ENCODE measurements around the gene NSD1. TPM values are rescaled to one million over a fixed set of nuclear protein-coding genes. Genes with fewer than 3 reads are reported as not detected.

The NSD1 gene
- total RNA-seq, 2 donors from 2014 or later, result 89.8 to 114 TPM

DNA sequence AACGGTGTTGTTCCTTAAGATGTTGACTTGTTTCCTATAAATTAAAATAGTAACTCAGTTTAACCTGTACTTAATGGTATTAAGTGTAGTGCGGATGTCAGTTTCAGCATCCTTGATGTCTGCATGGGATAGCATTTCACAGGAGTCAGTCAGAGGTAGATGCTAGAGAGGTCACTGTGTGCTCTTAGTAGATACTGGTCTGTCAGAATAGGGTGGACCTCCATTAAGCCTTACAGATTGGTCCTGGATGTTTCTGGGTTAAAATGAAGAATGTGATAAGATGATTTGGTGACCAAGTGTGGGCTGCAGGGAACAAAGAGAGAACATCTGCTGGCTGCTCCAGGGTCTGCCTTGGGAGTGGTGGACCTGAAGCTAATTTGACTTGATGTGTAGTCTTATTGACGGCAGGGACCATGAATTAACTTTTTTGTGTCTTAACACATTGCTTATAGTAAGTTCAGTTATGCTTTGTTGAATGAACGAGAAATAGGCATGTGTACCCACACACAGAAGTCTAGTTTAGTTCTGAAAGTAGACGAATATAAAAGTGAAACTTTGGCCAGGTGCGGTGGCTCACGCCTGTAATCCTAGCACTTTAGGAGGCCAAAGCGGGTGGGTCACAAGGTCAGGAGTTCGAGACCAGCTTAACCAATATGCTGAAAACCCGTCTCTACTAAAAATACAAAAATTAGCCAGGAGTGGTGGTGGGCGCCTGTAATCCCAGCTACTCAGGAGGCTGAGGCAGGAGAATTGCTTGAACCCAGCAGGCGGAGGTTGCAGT lies 157.4 kb downstream of the NSD1 start:
- peaks cover 9 to 33% of the 10 kb centered on the region in 2 donors for H3K36me3 Mint-ChIP-seq (ENCODE audit: insufficient read depth in 2 of 2)
- peaks cover 13% of the 10 kb centered on the region for H3K4me1 Mint-ChIP-seq (ENCODE audit: low read depth)
- H3K27me3 Mint-ChIP-seq (ENCODE audit: low read depth), result no peaks in the 10 kb centered on the region
- H3K27ac Mint-ChIP-seq, result no peak overlapping the region
- no peak overlapping the region for H3K4me3 Mint-ChIP-seq
- DNase-seq, result no peak
- no peak for ATAC-seq (replicated peaks in 1 of 2)
- H3K9me3 Mint-ChIP-seq, result no peaks in the 10 kb centered on the region

DNA sequence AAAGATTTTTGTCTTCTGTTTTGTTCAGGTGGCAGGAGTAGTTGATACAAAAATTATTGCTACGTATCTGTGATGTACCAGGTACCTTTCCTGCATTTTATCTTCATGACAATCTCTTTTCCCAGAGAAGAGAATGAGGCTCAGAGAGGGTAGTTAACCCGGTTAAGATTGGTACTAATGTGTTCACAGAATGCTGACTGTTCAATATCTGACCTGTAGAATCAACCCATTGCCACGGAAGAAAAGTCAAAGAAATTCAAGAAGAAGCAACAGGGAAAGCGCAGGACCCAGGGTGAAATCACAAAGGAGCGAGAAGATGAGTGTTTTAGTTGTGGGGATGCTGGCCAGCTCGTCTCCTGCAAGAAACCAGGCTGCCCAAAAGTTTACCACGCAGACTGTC lies 158.2 kb downstream of the NSD1 start:
- Mint-ChIP-seq H3K4me3 (no peak overlapping the region), H3K27me3 (ENCODE audit: low read depth) (no peaks in the 10 kb centered on the region), H3K36me3 (ENCODE audit: insufficient read depth in 2 of 2) (peaks cover 8 to 32% of the 10 kb centered on the region in 2 donors), H3K27ac (no peak overlapping the region), H3K4me1 (ENCODE audit: low read depth) (peaks cover 20% of the 10 kb centered on the region), H3K9me3 (no peaks in the 10 kb centered on the region)
- ATAC-seq (replicated peaks in 1 of 2) (no peak), DNase-seq (no peak)

DNA sequence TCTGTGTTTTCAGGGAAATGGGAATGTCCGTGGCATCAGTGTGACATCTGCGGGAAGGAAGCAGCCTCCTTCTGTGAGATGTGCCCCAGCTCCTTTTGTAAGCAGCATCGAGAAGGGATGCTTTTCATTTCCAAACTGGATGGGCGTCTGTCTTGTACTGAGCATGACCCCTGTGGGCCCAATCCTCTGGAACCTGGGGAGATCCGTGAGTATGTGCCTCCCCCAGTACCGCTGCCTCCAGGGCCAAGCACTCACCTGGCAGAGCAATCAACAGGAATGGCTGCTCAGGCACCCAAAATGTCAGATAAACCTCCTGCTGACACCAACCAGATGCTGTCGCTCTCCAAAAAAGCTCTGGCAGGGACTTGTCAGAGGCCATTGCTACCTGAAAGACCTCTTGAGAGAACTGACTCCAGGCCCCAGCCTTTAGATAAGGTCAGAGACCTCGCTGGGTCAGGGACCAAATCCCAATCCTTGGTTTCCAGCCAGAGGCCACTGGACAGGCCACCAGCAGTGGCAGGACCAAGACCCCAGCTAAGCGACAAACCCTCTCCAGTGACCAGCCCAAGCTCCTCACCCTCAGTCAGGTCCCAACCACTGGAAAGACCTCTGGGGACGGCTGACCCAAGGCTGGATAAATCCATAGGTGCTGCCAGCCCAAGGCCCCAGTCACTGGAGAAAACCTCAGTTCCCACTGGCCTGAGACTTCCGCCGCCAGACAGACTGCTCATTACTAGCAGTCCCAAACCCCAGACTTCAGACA lies 160.4 kb downstream of the NSD1 start:
- Mint-ChIP-seq H3K27ac (no peak overlapping the region), H3K4me3 (no peak overlapping the region), H3K9me3 (no peaks in the 10 kb centered on the region), H3K27me3 (ENCODE audit: low read depth) (no peaks in the 10 kb centered on the region), H3K36me3 (ENCODE audit: insufficient read depth in 2 of 2) (peaks cover 5 to 27% of the 10 kb centered on the region in 2 donors), H3K4me1 (ENCODE audit: low read depth) (peaks cover 29% of the 10 kb centered on the region)
- ATAC-seq (replicated peaks in 1 of 2), result no peak
- no peak for DNase-seq

DNA sequence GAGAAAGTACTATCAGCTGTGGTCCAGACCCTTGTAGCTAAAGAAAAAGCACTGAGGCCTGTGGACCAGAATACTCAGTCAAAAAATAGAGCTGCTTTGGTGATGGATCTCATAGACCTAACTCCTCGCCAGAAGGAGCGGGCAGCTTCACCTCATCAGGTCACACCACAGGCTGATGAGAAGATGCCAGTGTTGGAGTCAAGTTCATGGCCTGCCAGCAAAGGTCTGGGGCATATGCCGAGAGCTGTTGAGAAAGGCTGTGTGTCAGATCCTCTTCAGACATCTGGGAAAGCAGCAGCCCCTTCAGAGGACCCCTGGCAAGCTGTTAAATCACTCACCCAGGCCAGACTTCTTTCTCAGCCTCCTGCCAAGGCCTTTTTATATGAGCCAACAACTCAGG lies 161.1 kb downstream of the NSD1 start:
- H3K36me3 Mint-ChIP-seq (ENCODE audit: insufficient read depth in 2 of 2), result peaks cover 5 to 24% of the 10 kb centered on the region in 2 donors
- H3K9me3 Mint-ChIP-seq, result no peaks in the 10 kb centered on the region
- no peaks in the 10 kb centered on the region for H3K27me3 Mint-ChIP-seq (ENCODE audit: low read depth)
- H3K4me3 Mint-ChIP-seq, result no peak overlapping the region
- H3K4me1 Mint-ChIP-seq (ENCODE audit: low read depth), result peaks cover 32% of the 10 kb centered on the region
- ATAC-seq (replicated peaks in 1 of 2), result no peak
- H3K27ac Mint-ChIP-seq, result no peak overlapping the region
- DNase-seq, result no peak

DNA sequence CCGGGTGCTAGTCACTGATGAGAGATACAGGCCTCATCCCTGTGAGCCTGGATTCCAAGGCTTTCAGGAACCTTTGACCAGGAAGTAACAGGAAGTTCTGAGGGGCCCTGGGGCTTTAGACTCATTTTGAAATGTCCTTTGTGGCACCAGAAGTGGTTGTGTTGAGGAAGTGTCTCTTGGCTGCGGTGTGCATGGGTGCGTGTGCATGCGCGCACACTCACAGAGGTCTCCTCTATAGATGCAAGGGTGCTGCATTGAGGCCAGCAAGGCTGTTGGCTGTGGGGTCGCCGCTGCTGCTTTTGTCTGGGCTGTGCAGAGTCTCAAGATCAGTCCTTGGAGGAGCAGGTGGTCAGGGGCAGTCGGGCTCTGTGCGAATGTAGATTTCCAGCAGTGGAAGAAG lies 162.4 kb downstream of the NSD1 start:
- no peak for ATAC-seq (replicated peaks in 1 of 2)
- H3K27ac Mint-ChIP-seq, result peak overlapping the region; percentile 4
- DNase-seq, result no peak
- H3K4me1 Mint-ChIP-seq (ENCODE audit: low read depth), result peaks cover 45% of the 10 kb centered on the region
- no peaks in the 10 kb centered on the region for H3K9me3 Mint-ChIP-seq
- peaks cover 3 to 19% of the 10 kb centered on the region in 2 donors for H3K36me3 Mint-ChIP-seq (ENCODE audit: insufficient read depth in 2 of 2)
- no peaks in the 10 kb centered on the region for H3K27me3 Mint-ChIP-seq (ENCODE audit: low read depth)
- H3K4me3 Mint-ChIP-seq, result peak overlapping the region in 1 of 2 donors; percentile 31

DNA sequence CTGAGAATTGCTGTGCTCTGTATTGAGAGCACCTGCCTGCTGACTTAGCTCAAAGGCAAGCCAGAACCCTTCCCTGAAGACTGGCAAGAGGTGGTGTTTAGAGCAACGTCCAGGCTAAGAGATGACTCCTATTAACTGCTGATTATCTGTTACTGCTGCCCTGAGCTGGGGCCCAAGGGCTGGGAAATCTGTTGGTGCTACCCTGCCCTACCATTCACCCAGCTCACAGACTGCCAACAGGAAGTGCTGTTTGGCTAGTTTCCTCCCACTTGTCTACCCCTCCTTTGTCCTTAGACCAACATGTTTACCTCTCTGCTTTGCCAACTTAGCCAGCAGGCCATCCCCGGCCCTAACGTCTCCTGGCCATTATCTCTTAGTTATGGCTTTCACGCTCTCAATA lies 163.0 kb downstream of the NSD1 start:
- DNase-seq (no peak), ATAC-seq (replicated peaks in 1 of 2) (no peak)
- Mint-ChIP-seq H3K27ac (peak overlapping the region; percentile 13), H3K4me3 (no peak overlapping the region), H3K4me1 (ENCODE audit: low read depth) (peaks cover 52% of the 10 kb centered on the region), H3K27me3 (ENCODE audit: low read depth) (no peaks in the 10 kb centered on the region), H3K9me3 (no peaks in the 10 kb centered on the region), H3K36me3 (ENCODE audit: insufficient read depth in 2 of 2) (peaks cover 2 to 17% of the 10 kb centered on the region in 2 donors)

DNA sequence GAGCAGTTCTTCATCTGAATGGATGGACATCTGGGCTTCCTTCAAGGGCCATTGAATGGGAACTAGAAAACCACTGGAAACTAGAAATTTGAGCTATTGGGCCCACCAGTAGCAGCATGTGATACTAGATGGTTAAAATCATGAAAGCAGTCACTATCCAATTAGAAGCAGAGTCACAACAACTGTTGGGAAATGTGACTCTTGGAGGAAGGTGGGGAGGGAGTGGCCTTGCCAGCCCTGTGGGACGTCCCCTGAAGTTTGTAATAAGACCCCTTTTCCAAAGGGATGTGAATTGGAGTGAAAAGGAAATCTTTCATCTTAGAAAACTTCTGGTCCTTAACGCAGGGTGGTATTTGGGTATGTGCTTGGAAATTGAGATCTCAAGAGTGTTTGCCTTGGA lies 164.3 kb downstream of the NSD1 start:
- DNase-seq (no peak), ATAC-seq (replicated peaks in 1 of 2) (no peak)
- Mint-ChIP-seq H3K27ac (no peak overlapping the region), H3K9me3 (no peaks in the 10 kb centered on the region), H3K4me3 (no peak overlapping the region), H3K4me1 (ENCODE audit: low read depth) (peaks cover 65% of the 10 kb centered on the region), H3K36me3 (ENCODE audit: insufficient read depth in 2 of 2) (peaks cover 0 to 13% of the 10 kb centered on the region in 2 donors), H3K27me3 (ENCODE audit: low read depth) (no peaks in the 10 kb centered on the region)

DNA sequence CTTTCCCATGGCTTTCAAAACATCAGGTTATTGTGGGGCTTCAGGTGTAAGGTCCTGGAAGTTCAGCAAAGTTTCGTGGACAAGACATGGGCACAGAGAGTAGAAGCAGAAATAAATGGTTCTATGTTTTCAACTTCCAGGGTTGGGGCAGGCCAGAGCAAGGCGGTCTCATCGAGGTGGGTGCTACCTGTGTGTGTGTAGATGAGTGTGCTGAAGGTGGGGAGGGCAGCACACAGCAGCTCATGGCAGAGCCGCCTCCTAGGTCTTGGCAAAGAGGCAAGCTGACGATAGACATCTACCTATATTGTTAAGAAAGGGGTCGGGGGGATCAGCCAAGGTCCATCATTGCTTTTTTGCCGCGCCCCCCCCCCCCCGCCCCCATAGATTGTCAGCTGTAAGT lies 166.1 kb downstream of the NSD1 start:
- peak overlapping the region; percentile 12 to 38 for H3K4me3 Mint-ChIP-seq
- no peaks in the 10 kb centered on the region for H3K9me3 Mint-ChIP-seq
- H3K27me3 Mint-ChIP-seq (ENCODE audit: low read depth), result no peaks in the 10 kb centered on the region
- ATAC-seq (replicated peaks in 1 of 2), result no peak
- peaks cover 70% of the 10 kb centered on the region for H3K4me1 Mint-ChIP-seq (ENCODE audit: low read depth)
- H3K36me3 Mint-ChIP-seq (ENCODE audit: insufficient read depth in 2 of 2), result peaks cover 0 to 4% of the 10 kb centered on the region in 2 donors
- peak overlapping the region; percentile 47 for H3K27ac Mint-ChIP-seq
- no peak for DNase-seq

DNA sequence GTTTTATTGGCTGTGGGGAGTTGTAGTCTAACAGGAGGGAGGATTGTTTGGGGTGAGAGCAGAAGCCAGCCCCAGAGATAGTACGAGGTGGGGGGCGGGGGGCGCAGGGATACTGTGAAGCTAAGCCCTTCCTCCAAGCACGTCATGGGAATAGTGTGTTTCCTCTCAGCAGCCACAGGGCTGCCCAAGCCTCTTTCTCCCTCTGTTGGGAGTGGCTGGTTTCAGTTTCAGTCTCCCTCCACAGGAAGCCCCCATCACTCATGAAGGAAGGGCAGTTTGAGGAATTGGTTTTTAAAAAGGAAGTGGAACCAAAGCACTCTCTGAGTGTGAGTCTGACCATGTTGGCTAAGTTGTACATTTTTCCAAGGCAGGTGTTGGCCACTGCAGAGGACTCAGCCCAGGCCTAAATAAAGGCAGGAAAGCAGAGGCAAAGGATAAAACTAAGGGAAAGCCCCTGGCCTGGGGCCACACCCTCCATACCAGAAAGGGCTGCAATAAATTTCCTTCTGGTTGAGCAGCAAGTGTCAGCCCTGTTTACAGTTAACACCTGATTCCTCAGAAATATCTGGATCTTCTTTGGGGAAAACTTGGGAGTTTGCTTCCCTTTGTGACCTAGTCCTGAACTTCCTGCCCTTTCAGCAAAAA lies 166.8 kb downstream of the NSD1 start:
- H3K27ac Mint-ChIP-seq, result peak overlapping the region; percentile 91
- no peaks in the 10 kb centered on the region for H3K27me3 Mint-ChIP-seq (ENCODE audit: low read depth)
- H3K9me3 Mint-ChIP-seq, result no peaks in the 10 kb centered on the region
- peak; percentile 46 for DNase-seq
- peak overlapping the region; percentile 54 to 76 for H3K4me3 Mint-ChIP-seq
- peaks cover 0 to 4% of the 10 kb centered on the region in 2 donors for H3K36me3 Mint-ChIP-seq (ENCODE audit: insufficient read depth in 2 of 2)
- ATAC-seq (replicated peaks in 1 of 2), result peak; percentile 6 to 34
- H3K4me1 Mint-ChIP-seq (ENCODE audit: low read depth), result peaks cover 70% of the 10 kb centered on the region

DNA sequence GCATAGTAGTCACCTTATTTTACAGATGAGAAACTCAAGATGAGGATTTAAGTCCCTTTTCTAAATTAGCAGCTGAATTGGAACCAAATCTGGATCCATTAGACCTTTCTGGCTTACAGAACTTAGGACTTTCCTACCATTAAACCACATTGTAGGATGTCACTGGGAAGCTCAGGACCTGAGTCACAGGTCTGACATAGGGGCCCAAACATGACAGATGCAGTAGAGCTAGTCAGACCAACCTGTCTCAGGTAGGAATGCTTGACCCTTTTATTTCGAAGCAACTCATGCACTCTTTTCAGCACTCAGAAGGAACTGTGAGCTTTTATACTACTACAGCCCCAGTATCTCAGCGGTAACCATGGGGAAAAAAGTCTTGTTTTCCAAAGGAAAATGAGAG lies 167.4 kb downstream of the NSD1 start:
- DNase-seq, result no peak
- Mint-ChIP-seq H3K4me3 (peak overlapping the region; percentile 54 to 76), H3K36me3 (ENCODE audit: insufficient read depth in 2 of 2) (peaks cover 0 to 8% of the 10 kb centered on the region in 2 donors), H3K4me1 (ENCODE audit: low read depth) (peaks cover 70% of the 10 kb centered on the region), H3K27me3 (ENCODE audit: low read depth) (no peaks in the 10 kb centered on the region), H3K9me3 (no peaks in the 10 kb centered on the region), H3K27ac (peak overlapping the region; percentile 91)
- ATAC-seq (replicated peaks in 1 of 2), result no peak

DNA sequence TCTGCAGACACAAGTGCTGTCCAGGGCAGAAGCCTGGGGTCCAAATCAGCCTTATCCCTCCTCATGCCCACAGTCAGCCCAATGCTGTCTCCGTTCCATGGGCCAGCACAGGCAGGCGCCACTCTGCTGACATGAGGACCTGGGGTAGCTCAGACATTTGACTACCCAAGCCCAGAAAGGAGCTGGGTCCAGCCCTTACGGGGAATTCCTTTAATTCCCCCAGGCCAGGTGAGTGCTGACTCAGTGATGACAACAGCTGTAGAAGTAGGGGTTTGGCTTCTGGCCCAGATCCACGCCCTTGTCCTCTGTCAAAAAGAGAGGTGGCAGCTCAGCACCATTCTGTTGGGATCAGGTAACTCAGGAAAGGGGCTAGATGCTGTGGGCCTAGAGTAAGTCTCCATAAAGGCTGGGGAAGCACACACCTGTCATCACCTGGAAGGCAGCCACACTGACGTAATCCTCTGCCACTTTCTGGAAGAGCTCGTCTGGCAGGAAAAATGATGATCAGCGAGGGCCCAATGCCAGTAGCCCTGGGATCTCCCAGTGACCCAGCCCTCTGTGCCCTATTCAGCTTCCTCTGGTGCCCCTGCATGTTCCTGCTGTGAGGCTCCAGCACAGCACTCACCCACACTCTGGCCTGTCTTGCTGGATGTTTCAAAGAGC lies 168.1 kb downstream of the NSD1 start:
- peak overlapping the region; percentile 87 to 90 for H3K4me3 Mint-ChIP-seq
- H3K36me3 Mint-ChIP-seq (ENCODE audit: insufficient read depth in 2 of 2), result peaks cover 0 to 10% of the 10 kb centered on the region in 2 donors
- DNase-seq (no peak), ATAC-seq (replicated peaks in 1 of 2) (no peak)
- H3K4me1 Mint-ChIP-seq (ENCODE audit: low read depth), result peaks cover 69% of the 10 kb centered on the region
- H3K27me3 Mint-ChIP-seq (ENCODE audit: low read depth), result no peaks in the 10 kb centered on the region
- peak overlapping the region; percentile 90 for H3K27ac Mint-ChIP-seq
- H3K9me3 Mint-ChIP-seq, result no peaks in the 10 kb centered on the region

DNA sequence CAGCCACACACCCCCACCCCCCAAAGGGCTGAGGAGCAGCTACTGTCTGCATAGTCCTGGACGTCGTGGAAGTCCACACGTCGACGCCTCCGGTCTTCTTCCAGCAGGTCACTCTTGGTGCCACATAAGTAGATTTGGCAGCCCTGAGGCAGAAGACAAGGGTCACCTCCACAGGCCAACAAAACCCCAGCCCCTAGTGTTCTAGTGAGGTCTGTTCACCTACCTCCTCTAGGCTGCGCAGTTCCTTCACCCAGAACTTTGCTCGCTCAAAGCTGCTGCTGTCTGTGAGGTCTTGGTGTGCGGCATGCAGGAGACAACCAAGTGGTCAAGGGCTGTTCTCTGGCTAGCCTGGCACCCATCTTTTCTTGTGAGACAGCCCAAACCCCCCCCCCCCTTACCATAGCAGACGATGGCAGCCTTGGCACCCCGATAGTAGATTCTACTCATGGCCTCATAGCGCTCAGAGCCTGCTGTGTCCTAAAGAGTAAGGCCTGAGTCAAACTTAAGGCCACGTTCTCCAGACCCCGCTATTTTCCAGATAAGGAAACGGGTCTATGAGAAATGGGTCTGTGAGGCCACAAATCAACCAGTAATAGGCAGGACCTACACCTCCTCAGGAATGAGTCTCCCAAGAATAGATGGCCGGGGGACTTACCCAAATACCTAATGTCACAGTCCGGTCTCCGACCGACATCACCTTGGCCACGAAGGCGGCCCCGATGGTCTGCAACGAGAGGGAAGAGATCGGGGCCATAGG lies 169.0 kb downstream of the NSD1 start:
- H3K27ac Mint-ChIP-seq, result peak overlapping the region; percentile 90
- DNase-seq, result no peak

More for the DNA sequence above, 169.0 kb downstream of the NSD1 start:
- peak overlapping the region; percentile 87 to 90 for H3K4me3 Mint-ChIP-seq
- peaks cover 69% of the 10 kb centered on the region for H3K4me1 Mint-ChIP-seq (ENCODE audit: low read depth)
- H3K27me3 Mint-ChIP-seq (ENCODE audit: low read depth), result no peaks in the 10 kb centered on the region
- no peak for ATAC-seq (replicated peaks in 1 of 2)
- H3K9me3 Mint-ChIP-seq, result no peaks in the 10 kb centered on the region
- peaks cover 3 to 12% of the 10 kb centered on the region in 2 donors for H3K36me3 Mint-ChIP-seq (ENCODE audit: insufficient read depth in 2 of 2)
